ENCODE measurements around the gene IGFLR1.
A peak's percentile ranks its signal among the peaks of the same experiment; 100 is the strongest.
"Not testable (repeated sequence)": the region's sequence is repeated elsewhere in the genome, so short reads cannot be mapped to it uniquely, and the experiment has no call there.

The IGFLR1 gene

GRCh38 chr19:35703343-35703742, 38.9 kb downstream of the IGFLR1 start:
- no peak for DNase-seq

- DNase-seq: peak; percentile 92
These were observed 39.8 kb downstream of the IGFLR1 start for GRCh38 chr19:35702223-35703012.

GRCh38 chr19:35696835-35697234, 45.4 kb downstream of the IGFLR1 start:
- DNase-seq: no peak

- DNase-seq: no peak
These were observed 46.3 kb downstream of the IGFLR1 start for GRCh38 chr19:35695895-35696422.

GRCh38 chr19:35693835-35694599, 48.2 kb downstream of the IGFLR1 start:
- DNase-seq: peak; percentile 93

GRCh38 chr19:35693422-35693821, 48.8 kb downstream of the IGFLR1 start:
- DNase-seq: no peak

- DNase-seq: no peak
These were observed 50.2 kb downstream of the IGFLR1 start for GRCh38 chr19:35692010-35692409.

GRCh38 chr19:35691106-35691505, 51.1 kb downstream of the IGFLR1 start:
- DNase-seq: not testable (repeated sequence)

GRCh38 chr19:35689836-35690235, 52.4 kb downstream of the IGFLR1 start:
- no peak for DNase-seq
